ENCODE data around the gene TNKS2.
"Not testable (repeated sequence)": the region's sequence is repeated elsewhere in the genome, so short reads cannot be mapped to it uniquely, and the experiment has no call there.

The TNKS2 gene

GRCh38 chr10:91879515-91880170 lies 81.4 kb downstream of the TNKS2 start:
- peaks cover 9% of the 10 kb centered on the region for H3K27me3 Mint-ChIP-seq
- no peak overlapping the region for H3K4me3 Mint-ChIP-seq
- ATAC-seq = no peak
- H3K4me1 Mint-ChIP-seq = no peaks in the 10 kb centered on the region
- no peaks in the 10 kb centered on the region for H3K9me3 Mint-ChIP-seq
- DNase-seq = no peak
- no peak overlapping the region for H3K27ac Mint-ChIP-seq

GRCh38 chr10:91880310-91880709 lies 82.1 kb downstream of the TNKS2 start:
- Mint-ChIP-seq H3K9me3 (no peaks in the 10 kb centered on the region), H3K4me1 (no peaks in the 10 kb centered on the region), H3K27ac (no peak overlapping the region), H3K4me3 (no peak overlapping the region), H3K27me3 (peaks cover 14% of the 10 kb centered on the region)
- ATAC-seq (no peak), DNase-seq (no peak)

- Mint-ChIP-seq H3K4me3 (no peak overlapping the region), H3K27ac (no peak overlapping the region), H3K4me1 (peaks cover 11% of the 10 kb centered on the region), H3K9me3 (no peaks in the 10 kb centered on the region), H3K27me3 (peaks cover 34% of the 10 kb centered on the region)
- DNase-seq (no peak), ATAC-seq (no peak)
Observed at GRCh38 chr10:91883549-91884444, 85.6 kb downstream of the TNKS2 start.

GRCh38 chr10:91884536-91884935 lies 86.3 kb downstream of the TNKS2 start:
- H3K27ac Mint-ChIP-seq = no peak overlapping the region
- no peaks in the 10 kb centered on the region for H3K9me3 Mint-ChIP-seq
- peaks cover 11% of the 10 kb centered on the region for H3K4me1 Mint-ChIP-seq
- DNase-seq = no peak
- H3K4me3 Mint-ChIP-seq = no peak overlapping the region
- peaks cover 39% of the 10 kb centered on the region for H3K27me3 Mint-ChIP-seq
- ATAC-seq = no peak

- Mint-ChIP-seq H3K9me3 (no peaks in the 10 kb centered on the region), H3K4me3 (no peak overlapping the region)
Observed at GRCh38 chr10:91885362-91886079, 87.3 kb downstream of the TNKS2 start.

GRCh38 chr10:91886954-91887271 lies 88.7 kb downstream of the TNKS2 start:
- H3K9me3 Mint-ChIP-seq = no peaks in the 10 kb centered on the region
- no peak overlapping the region for H3K27ac Mint-ChIP-seq
- DNase-seq = no peak
- H3K4me1 Mint-ChIP-seq = peaks cover 11% of the 10 kb centered on the region
- H3K27me3 Mint-ChIP-seq = peaks cover 45% of the 10 kb centered on the region
- peak overlapping the region; percentile 82 to 97 for H3K4me3 Mint-ChIP-seq
- no peak for ATAC-seq

More at GRCh38 chr10:91885362-91886079, 87.3 kb downstream of the TNKS2 start:
- Mint-ChIP-seq H3K27ac (no peak overlapping the region), H3K27me3 (peaks cover 45% of the 10 kb centered on the region), H3K4me1 (peaks cover 11% of the 10 kb centered on the region)
- DNase-seq = no peak
- ATAC-seq = no peak

- no peaks in the 10 kb centered on the region for H3K9me3 Mint-ChIP-seq
- peaks cover 45% of the 10 kb centered on the region for H3K27me3 Mint-ChIP-seq
- H3K4me3 Mint-ChIP-seq = peak overlapping the region; percentile 82 to 97
- peak overlapping the region in 1 of 2 donors; percentile 86 for H3K27ac Mint-ChIP-seq
- H3K4me1 Mint-ChIP-seq = peaks cover 11% of the 10 kb centered on the region
- DNase-seq = peak; percentile 9 to 12
- ATAC-seq = peak; percentile 80
Observed at GRCh38 chr10:91887272-91888076, 89.2 kb downstream of the TNKS2 start.

- H3K27me3 Mint-ChIP-seq = peaks cover 24% of the 10 kb centered on the region
- H3K9me3 Mint-ChIP-seq = no peaks in the 10 kb centered on the region
- H3K4me1 Mint-ChIP-seq = peaks cover 11% of the 10 kb centered on the region
- H3K4me3 Mint-ChIP-seq = no peak overlapping the region
- no peak overlapping the region for H3K27ac Mint-ChIP-seq
- DNase-seq (no peak), ATAC-seq (no peak)
Observed at GRCh38 chr10:91891125-91892001, 93.1 kb downstream of the TNKS2 start.

GRCh38 chr10:91893051-91893450 lies 94.8 kb downstream of the TNKS2 start:
- ATAC-seq = no peak
- Mint-ChIP-seq H3K9me3 (no peaks in the 10 kb centered on the region), H3K27me3 (peaks cover 26% of the 10 kb centered on the region), H3K4me3 (no peak overlapping the region), H3K4me1 (peaks cover under 1% of the 10 kb centered on the region), H3K27ac (no peak overlapping the region)
- no peak for DNase-seq

- not testable (repeated sequence) for DNase-seq
Observed at GRCh38 chr10:91894261-91894685, 96.0 kb downstream of the TNKS2 start.

GRCh38 chr10:91896212-91896756 lies 98.1 kb downstream of the TNKS2 start:
- no peak for DNase-seq
- no peak for ATAC-seq

More at GRCh38 chr10:91894261-91894685, 96.0 kb downstream of the TNKS2 start:
- not testable (repeated sequence) for H3K4me1 Mint-ChIP-seq, H3K4me3 Mint-ChIP-seq, ATAC-seq, H3K9me3 Mint-ChIP-seq, H3K27ac Mint-ChIP-seq
- H3K27me3 Mint-ChIP-seq = peaks cover 23% of the 10 kb centered on the region

GRCh38 chr10:91897421-91897820 lies 99.2 kb downstream of the TNKS2 start:
- ATAC-seq (no peak), DNase-seq (no peak)
- peaks cover 16% of the 10 kb centered on the region for H3K27me3 Mint-ChIP-seq
- no peak overlapping the region for H3K4me3 Mint-ChIP-seq
- no peaks in the 10 kb centered on the region for H3K9me3 Mint-ChIP-seq
- H3K27ac Mint-ChIP-seq = no peak overlapping the region
- H3K4me1 Mint-ChIP-seq = peaks cover 16% of the 10 kb centered on the region

More at GRCh38 chr10:91896212-91896756, 98.1 kb downstream of the TNKS2 start:
- H3K27me3 Mint-ChIP-seq = peaks cover 16% of the 10 kb centered on the region
- no peak overlapping the region for H3K27ac Mint-ChIP-seq
- H3K9me3 Mint-ChIP-seq = no peaks in the 10 kb centered on the region
- H3K4me3 Mint-ChIP-seq = no peak overlapping the region
- H3K4me1 Mint-ChIP-seq = peaks cover 5% of the 10 kb centered on the region

- no peaks in the 10 kb centered on the region for H3K9me3 Mint-ChIP-seq
- H3K27me3 Mint-ChIP-seq = peaks cover 7% of the 10 kb centered on the region
- DNase-seq (peak; percentile 17 to 49), ATAC-seq (peak; percentile 100)
- H3K27ac Mint-ChIP-seq = peak overlapping the region in 1 of 2 donors; percentile 66
- H3K4me3 Mint-ChIP-seq = peak overlapping the region; percentile 29 to 44
- H3K4me1 Mint-ChIP-seq = peaks cover 25% of the 10 kb centered on the region
Observed at GRCh38 chr10:91901784-91902677, 103.8 kb downstream of the TNKS2 start.
